Mammary epithelial cell (primary cell): Measurements from ENCODE around the gene TYRP1.

Source experiments
- CTCF ChIP-seq, 2 donors: IDR thresholded peaks in 1 of 2; conservative IDR thresholded peaks in 1 of 2; 2 replicates each; pipeline ENCODE4 v1.5.1; 2011 to 2012; ENCODE audit warnings: inconsistent platforms in 2 of 2, low read length in 2 of 2, mild to moderate bottlenecking in 2 of 2, control low read depth in 1 of 2, low read depth in 1 of 2; ENCODE audit not compliant: insufficient read depth in 1 of 2; ENCODE audit errors: extremely low read depth in 1 of 2
- EZH2 ChIP-seq: IDR thresholded peaks from 2 replicates; pipeline ENCODE4 v1.6.1; 2012; ENCODE audit warnings: low read length, inconsistent platforms, borderline replicate concordance

GRCh38 chr9:12656803-12657202 is 36.4 kb upstream of the TYRP1 start:
- TF ChIP-seq CTCF (conservative IDR thresholded peaks at IDR 0.05 in 1 of 2, IDR thresholded peaks at IDR 0.05 in 1 of 2; ENCODE audit: extremely low read depth in 1 of 2, insufficient read depth in 1 of 2, low read depth in 1 of 2, low read length in 2 of 2) (no peak), EZH2 (no peak)
